Activated CD8-positive, alpha-beta memory T cell treated with anti-CD3 and anti-CD28 coated beads, Interleukin-2, amount 50 U/mL, for 24 hours (primary cell): ENCODE results near the gene GNS.
"Not testable (repeated sequence)": the region's sequence is repeated elsewhere in the genome, so short reads cannot be mapped to it uniquely, and the experiment has no call there.

Source experiments
- DNase-seq: peaks from one replicate; pipeline ENCODE4 v3.0.0-alpha.2; 2020; ENCODE audit errors: extremely low read depth

The GNS gene

GRCh38 chr12:64699504-64700115, 59.6 kb downstream of the GNS start:
- no peak for DNase-seq

- no peak for DNase-seq
Measured at GRCh38 chr12:64696080-64696741, 63.0 kb downstream of the GNS start.

GRCh38 chr12:64695550-64695949, 63.7 kb downstream of the GNS start:
- no peak for DNase-seq

- DNase-seq: no peak
Measured at GRCh38 chr12:64694130-64695040, 64.8 kb downstream of the GNS start.

GRCh38 chr12:64691795-64692583, 67.2 kb downstream of the GNS start:
- no peak for DNase-seq

- DNase-seq: no peak
Measured at GRCh38 chr12:64691227-64691794, 67.9 kb downstream of the GNS start.

- not testable (repeated sequence) for DNase-seq
Measured at GRCh38 chr12:64690236-64690635, 69.0 kb downstream of the GNS start.

- no peak for DNase-seq
Measured at GRCh38 chr12:64688715-64689114, 70.5 kb downstream of the GNS start.

GRCh38 chr12:64688219-64688618, 71.0 kb downstream of the GNS start:
- no peak for DNase-seq

GRCh38 chr12:64687816-64688215, 71.4 kb downstream of the GNS start:
- no peak for DNase-seq

- DNase-seq: no peak
Measured at GRCh38 chr12:64685605-64686004, 73.6 kb downstream of the GNS start.

- DNase-seq: no peak
Measured at GRCh38 chr12:64685050-64685449, 74.2 kb downstream of the GNS start.

GRCh38 chr12:64683816-64684543, 75.2 kb downstream of the GNS start:
- DNase-seq: no peak

- no peak for DNase-seq
Measured at GRCh38 chr12:64682572-64683277, 76.5 kb downstream of the GNS start.

GRCh38 chr12:64681200-64682052, 77.8 kb downstream of the GNS start:
- DNase-seq: no peak

- no peak for DNase-seq
Measured at GRCh38 chr12:64680235-64680634, 79.0 kb downstream of the GNS start.

GRCh38 chr12:64679487-64680001, 79.7 kb downstream of the GNS start:
- no peak for DNase-seq

GRCh38 chr12:64678835-64679234, 80.4 kb downstream of the GNS start:
- DNase-seq: no peak

GRCh38 chr12:64678248-64678647, 81.0 kb downstream of the GNS start:
- DNase-seq: no peak
